ENCODE measurements around the gene SSU72.
A peak's percentile ranks its signal among the peaks of the same experiment; 100 is the strongest.
"Not testable (repeated sequence)": the region's sequence is repeated elsewhere in the genome, so short reads cannot be mapped to it uniquely, and the experiment has no call there.

Gene SSU72

DNA sequence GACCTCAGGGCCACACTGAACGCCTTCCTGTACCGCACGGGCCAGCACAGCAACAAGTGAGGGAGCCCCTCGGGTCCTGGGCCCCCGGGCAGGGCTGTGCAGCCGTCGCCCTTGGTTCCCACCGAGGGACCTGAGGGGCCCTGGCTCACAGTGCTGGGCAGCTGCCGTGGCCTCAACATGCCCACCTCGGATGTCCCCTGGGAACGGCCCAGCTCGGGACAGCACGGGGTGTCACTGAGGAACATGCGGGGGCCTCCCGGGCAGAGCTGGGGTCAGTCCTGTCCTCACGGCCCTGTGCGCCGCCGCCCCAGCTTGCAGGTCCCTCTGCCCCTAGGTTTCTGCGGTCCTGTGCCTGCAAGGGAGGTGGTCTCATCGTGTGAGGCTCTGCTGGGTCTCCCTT is 48.2 kb downstream of the SSU72 start:
- DNase-seq: not testable (repeated sequence)

DNA sequence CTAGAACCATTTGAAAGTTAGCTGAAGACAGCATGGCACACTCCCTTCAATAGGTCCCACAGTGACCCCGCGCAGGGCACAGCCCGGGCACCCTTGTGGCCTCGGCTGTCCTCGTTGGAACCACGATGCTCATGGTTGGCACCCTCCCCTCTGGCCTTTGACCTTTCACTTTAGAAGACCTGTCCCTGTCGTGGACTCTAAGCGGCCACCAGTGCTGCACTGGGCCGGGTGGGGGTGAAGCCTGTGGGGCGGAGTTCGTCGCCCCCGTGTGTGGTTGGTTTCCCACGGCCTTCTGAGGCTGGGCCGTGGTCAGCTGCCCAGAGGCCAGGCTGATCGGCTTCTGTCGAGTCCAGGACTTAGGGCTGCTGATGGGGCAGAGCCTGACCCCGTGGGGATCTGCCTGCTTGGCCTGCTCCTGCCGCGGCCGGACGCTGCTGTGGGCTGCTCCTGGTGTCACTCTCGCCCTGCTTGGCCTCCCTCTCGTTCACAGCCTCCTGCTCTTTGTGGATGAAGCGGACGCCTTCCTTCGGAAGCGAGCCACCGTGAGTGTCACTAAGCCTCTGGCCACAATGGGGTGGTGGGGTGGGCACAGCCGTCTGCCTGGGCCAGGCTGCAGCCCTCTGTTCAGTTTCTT is 49.8 kb downstream of the SSU72 start:
- not testable (repeated sequence) for DNase-seq

DNA sequence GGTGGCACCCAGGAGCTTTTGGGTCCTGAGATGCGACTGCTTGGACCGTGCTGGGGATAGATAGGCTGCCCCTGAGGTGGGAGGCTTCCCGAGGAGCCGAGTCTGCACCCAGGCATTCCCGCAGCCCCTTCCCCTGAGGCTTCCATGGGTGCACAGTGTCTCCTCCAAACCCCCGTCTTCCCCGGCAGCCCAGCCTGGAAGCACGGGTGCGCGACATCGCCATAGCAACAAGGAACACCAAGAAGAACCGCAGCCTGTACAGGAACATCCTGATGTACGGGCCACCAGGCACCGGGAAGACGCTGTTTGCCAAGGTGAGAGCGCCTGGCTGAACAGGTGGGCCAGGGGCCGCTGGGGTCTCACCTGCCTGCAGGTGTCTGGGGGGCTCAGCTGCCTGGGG is 51.0 kb downstream of the SSU72 start:
- not testable (repeated sequence) for DNase-seq

DNA sequence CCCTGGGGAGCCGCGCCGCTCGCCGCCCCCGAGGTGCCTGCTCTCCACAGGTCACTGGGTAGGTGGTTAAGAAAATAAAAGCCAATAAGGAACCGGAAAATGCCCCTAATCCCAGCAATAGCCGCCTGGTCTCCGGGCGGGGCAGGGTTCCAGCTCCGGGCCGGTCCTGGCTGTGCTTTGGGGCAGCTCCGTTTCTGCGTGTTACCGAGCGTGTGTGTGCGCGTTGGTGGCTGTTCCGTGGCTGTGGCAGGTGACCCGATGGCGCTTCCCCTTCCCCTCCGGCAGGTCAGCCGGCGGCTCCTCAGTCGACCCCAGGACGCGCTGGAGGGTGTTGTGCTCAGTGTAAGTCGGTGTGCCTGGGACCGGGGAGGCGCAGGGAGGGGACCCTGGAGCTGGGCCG is 51.4 kb downstream of the SSU72 start:
- DNase-seq: not testable (repeated sequence)

DNA sequence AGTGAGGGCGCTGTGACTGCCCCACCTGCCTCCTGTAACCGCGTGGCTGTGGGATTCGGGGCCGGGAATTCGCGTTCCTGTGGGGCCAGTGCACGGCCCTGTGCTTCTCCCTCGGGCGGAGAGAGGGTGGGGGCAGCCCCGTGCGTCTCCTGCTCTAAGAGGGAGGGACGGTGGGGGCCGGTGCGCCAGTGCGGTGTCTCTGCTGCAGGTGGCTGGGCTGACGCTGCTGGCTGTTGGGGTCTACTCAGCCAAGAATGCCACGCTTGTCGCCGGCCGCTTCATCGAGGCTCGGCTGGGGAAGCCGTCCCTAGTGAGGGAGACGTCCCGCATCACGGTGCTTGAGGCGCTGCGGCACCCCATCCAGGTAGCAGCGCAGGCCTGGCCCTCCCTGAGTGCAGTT is 52.1 kb downstream of the SSU72 start:
- not testable (repeated sequence) for DNase-seq

DNA sequence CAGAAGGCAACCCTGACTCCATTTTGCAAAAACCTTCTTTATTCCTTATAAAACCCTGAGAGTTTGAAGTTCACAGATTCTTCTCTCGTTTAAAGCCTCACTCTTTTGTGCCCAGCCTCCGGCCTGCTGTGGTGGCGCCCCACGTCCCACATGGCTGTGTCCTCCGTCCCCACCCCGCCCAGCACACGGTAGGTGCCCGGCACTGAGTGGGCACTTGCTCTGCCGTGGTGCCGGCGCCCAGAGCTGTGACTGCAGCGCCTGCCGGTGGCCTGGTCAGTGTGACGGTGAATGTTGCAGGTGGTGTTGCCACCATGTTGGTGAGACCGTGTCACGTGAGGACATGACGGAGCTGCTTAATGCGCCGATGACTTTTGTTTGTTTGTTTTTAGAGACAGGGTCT is 53.3 kb downstream of the SSU72 start:
- no peak for DNase-seq

DNA sequence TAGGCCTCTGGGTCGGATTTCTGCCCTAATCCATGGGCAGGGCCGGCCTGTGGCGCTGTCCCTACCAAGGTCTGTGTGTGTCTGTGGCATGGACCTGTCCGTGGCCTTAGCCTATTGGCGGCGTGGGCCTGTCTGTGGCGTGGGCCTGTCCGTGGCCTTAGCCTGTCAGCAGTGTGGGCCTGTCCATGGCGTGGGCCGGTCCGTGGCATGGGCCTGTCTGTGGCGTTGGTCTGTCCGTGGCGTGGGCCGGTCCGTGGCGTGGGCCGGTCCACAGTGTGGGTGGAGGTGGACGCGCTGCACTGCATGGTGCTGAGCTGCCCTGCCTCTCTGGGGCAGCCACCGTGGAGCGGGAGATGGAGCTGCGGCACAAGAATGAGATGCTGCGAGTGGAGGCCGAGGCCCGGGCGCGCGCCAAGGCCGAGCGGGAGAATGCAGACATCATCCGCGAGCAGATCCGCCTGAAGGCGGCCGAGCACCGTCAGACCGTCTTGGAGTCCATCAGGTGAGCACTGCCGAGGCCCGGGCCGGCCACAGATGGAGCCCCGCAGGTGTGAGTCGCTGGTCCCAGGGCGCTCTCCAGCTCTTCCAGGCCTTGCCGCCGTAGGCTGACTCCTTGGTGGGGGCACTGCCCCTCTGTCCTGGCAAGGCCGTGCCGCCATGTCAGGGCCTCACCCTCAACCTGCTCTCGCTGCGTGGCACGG is 54.7 kb downstream of the SSU72 start:
- not testable (repeated sequence) for DNase-seq

DNA sequence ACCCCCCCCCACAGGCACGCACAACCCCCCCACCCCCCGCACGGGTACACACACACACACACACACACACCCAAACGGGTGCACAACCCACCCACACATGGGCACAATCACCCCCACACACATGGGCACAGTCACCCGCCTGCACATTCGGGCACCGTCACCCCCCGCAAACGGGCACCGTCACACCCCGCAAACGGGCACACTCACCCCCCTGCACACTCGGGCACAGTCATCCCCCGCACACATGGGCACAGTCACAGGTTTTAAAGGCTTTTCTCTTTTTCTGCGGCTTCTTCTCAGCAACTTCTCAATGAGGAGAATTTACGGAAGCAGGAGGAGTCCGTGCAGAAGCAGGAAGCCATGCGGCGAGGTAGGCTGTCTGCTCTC is 56.0 kb downstream of the SSU72 start:
- not testable (repeated sequence) for DNase-seq

DNA sequence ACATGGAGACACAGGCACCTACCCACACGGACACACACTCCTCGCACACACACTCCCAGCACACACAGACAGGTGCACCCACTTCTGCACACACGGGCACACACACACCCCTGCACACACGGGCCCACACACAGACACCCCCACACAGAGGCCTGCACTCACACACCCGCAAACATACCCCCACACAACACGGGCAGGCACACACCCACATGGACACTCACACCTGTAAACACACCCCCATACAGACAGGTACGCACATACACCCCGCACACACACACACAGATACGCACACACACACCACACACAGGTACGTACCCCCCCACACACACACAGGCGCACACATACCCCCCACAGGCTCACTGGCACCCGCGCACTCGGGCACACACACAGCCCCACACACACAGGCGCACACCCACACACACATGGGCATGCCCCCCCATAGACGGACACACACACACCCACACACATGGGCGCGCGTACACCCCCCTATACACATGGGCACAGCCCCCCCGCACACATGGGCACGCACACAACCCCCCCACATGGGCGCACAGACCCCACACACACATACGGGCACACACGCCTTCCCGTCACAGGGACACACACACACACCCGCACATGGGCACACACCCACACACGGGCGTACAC is 56.6 kb downstream of the SSU72 start:
- DNase-seq: no peak

DNA sequence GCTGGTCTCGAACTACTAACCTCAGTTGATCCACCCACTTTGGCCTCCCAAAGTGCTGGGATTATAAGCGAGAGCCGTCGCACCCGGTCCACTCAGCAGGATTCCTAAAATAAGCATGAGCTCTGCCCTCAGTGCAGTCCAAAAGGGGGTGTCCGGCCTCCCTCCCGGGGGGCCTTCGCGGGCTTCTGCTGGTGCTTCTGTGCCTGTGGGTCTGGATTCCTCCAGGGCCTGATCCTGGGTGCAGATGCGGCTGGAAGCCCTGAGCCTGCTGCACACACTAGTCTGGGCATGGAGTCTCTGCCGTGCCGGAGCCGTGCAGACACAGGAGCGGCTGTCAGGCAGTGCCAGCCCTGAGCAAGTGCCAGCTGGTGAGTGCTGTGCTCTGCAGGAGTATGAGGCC is 57.7 kb downstream of the SSU72 start:
- not testable (repeated sequence) for DNase-seq

DNA sequence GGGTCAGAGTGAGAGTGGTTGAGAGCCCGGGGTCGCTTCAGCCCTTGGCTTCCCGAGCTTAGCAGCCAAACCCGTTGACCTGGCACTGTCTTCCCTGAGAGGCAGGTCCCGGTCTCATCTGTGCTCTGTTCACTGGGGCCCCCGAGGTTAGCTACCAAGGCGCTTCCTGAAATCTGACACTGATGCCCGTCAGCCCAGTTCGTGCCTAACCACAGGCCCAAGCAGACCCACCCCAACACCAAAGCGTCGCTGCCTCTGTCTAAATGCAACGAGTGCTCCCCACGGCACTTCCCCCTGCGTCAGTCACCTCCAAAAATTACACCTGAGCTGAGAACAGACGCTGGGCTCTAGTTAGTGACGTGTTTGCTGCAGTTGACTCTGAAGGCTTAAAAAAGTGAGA is 60.3 kb downstream of the SSU72 start:
- not testable (repeated sequence) for DNase-seq

DNA sequence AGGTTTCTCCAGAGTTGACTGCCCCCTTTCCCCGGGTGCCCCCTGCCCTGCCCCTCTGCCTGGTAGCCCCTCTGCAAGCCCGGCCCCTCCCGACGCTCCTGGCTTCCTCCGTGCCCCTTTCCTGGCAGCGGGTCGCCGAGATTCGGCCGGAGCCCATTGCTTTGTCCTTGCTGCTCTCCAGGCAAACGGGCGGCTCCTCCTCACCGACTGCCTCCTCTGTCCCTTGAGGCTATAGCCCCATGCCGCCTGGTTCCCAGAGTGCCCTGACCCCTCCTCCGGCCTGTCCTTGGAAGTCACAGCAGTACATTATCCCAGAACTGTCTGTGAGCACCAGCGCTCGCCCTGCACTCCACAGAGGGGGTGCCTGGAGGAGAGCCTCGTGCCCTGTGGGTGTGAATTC is 61.0 kb downstream of the SSU72 start:
- not testable (repeated sequence) for DNase-seq

DNA sequence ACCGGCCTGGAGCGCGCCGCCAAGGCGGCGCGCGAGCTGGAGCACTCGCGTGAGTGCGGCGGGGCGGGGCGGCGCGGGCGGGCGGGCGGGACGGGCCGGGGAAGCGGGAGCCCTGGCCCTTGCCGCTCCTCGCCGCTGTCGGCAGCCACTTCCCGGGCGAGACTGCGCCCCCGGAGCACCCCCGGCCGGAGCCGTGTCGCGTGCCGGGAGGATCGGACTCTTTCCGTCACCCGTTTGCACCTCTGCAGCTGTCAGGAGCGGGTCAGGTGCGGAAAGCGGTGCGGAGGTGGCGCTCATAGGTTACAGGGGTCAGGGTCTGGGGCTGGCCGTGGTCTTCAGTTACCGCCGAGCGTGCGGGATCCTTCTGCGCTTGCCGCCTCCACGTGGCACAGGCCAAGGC is 62.2 kb downstream of the SSU72 start:
- DNase-seq: not testable (repeated sequence)

DNA sequence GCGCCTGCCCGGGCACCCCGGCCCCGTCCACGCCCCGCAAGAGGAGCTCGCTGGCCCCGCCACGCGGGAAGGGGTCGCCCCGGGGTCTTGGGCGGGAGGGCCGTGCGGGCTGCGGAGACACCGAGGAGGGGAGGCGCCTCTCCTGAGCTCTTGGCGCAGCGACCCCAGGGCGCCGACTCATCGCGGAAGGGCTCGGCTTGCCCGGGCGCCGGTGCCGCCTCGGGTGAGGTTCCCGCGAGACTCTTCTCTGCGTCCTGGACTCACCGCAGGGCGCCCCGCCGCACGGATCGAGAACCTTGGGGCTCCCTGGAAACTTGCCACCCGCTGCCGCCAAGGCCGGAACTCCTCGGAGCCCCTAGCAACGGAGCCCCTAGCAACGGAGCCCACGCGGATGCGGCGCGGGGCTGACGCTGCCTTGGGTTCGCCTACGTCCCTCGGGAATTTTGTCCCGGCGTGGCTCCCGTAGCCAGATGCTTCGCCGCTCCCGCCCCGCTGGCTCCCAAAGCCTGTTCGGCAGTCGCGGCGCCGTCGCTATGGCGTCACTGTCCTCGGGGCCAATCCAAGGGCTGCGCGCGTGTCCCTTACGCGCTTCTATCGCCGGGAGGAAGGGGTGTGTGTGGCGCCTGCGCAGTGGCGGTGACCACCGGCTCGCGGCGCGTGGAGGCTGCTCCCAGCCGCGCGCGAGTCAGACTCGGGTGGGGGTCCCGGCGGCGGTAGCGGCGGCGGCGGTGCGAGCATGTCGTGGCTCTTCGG is 63.0 kb downstream of the SSU72 start, which contains the start of gene ATAD3A:
Gene ATAD3A (plus strand): TSS at position 630 of the 753 bp plus-strand sequence. CDS start 107 bp downstream, at position 737.
- DNase-seq: peak; percentile 98

DNA sequence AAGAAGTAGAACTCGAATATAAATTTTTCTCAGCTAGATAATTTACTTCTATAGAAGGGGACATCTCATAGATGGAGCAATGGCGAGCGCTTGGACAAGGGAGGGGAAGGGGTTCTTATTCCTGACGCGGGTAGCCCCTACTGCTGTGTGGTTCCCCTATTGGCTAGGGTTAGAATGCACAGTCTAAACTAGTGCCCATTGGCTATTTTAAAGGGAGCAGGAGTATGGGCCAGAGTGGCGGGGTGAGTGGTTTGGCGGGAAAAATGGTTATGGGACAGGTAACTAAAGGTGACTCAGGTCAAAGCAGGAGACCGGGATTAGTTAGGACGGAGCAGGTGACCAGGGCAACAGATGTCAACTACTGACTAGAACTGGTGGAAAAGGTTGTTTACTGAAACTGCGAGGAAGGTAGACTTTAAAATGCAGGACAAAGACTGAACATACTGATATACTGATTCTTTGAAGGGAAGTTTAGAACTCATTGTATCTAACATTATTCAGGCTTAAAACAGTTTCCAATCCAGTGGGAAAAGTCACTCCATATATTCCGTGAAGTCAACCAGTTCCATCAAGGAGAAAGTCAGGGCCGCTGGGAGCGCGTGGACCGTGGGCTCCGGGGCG is 63.6 kb downstream of the SSU72 start:
- DNase-seq: peak; percentile 8

DNA sequence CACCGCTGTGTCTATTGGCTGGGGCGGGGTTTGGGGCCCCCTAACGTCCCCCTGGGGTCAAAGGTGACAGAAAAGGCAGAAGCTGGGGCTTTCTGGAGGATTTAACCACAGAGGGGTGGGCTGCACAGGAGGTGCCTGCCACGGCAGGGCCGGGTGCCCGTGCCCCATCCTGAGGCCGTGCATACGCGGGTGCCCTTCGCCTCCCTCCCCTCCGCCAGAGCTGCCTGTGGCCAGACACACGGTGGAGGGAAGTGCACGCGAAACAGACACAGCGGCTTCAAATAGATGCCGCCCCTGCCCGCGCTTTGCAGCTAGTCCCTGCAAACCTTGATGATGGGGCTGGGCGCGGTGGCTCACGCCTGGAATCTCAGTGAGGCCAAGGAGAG is 65.2 kb downstream of the SSU72 start:
- not testable (repeated sequence) for DNase-seq

DNA sequence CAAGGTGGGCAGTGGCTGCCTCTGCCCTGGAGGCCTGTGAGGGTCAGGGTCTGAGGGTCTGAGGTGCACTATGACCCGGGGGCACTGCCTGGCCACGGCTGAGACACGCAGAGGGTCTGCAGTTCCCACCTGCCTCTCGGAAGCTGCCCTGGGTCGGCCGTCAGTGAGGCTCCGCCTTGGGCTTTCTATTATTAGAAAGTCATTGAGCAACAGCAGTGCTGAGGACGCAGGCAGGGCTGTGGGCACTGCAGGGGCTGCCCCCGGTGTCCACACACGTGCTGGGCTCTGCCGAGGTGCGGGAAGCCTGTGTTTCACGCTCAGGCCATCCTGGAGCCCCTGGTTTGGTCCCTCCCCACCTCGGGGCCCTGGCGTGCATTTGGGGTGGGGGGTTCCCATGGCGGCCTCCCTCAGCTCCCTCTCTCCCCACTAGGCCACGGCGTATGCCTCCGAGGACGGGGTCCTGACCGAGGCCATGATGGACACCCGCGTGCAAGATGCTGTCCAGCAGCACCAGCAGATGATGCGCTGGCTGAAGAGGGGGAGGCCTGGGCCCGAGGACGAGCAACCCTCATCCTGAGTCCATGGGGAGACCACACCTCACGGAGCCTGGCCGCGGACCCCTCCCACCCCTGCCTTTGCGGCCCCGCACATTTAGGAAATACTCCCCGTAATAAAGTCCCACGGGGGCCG is 65.7 kb downstream of the SSU72 start:
- DNase-seq: not testable (repeated sequence)

DNA sequence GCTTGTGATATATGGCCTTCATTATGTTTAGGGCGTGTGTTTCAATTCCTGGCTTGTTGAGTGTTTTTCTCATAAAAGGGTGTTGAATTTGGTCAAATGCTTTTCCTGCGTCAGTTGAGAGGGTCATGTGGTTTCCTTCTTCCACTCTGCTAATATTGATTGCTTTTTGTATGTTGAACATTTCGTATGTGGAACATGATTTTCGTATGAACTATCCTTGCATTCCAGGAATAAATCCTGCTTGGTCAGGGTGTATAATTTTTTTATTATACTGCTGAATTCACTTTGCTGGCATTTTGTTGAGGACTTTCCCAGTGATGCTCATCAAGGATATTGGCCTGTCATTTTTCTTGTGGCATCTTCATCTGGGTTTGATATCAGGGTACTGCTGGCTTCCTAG is 67.4 kb downstream of the SSU72 start:
- DNase-seq: no peak

DNA sequence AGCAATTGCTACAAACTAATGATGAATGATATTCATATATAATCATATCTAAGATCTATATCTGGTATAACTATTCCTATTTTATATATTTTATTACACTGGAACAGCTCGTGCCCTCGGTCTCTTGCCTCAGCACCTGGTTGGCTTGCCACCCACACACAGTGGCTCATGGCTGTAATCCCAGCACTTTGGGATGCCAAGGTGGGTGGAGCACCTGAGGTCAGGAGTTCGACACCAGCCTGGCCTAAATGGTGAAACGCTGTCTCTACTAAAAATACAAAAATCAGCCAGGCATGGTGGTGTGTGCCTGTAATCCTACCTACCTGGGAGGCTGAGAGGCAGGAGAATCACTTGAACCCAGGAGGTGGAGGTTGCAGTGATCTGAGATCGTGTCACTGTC is 68.9 kb downstream of the SSU72 start:
- DNase-seq: not testable (repeated sequence)

DNA sequence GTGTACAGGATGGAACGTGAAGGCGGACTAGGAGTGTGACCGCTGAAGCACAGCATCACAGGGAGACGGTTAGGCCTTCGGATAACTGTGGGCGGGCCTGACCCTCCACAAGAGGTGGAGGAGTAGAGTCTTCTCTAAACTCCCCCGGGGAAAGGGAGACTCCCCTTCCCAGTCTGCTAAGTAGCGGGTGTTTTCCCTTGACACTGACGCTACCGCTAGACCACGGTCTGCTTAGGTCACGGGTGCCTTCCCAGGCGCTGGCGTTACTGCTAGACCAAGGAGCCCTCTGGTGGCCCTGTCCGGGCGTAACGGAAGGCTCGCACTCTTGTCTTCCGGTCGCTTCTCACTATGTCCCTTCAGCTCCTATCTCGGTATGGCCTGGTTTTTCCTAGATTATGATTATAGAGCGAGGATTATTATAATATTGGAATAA is 69.3 kb downstream of the SSU72 start:
- peak; percentile 7 for DNase-seq

DNA sequence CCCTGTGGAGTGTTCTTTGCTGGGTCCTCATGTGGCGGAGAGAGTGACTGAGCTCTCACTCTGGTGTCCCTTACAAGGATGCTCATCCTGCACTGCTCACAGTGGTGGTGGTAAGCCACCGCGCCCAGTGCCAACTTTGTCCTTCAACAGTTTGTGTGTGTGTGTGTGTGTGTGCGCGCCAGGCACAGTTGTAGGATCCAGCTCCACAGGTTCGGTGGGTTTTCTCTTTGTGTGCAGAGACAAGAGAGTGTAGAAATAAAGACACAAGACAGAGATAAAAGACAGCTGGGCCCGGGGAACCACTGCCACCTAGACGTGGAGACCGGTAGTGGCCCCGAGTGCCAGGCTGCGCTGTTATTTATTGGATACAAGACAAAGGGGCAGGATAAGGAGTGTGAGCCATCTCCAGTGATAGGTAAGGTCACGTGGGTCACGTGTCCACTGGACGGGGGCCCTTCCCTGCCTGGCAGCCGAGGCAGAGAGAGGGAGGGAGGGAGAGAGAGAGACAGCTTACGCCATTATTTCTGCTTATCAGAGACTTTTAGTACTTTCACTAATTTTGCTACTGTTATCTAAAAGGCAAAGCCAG is 69.8 kb downstream of the SSU72 start:
- DNase-seq: peak; percentile 52

Measured in fibroblast of skin of abdomen (primary cell).